Esophagus muscularis mucosa (tissue), 3 donors: ENCODE results near the gene TMEFF2.

ENCODE experiments used
- CTCF ChIP-seq, 3 experiments: fragments of 200-600 bp in 2 of 3; fragments of 450-650 bp in 1 of 3; sonication (generic) in 2 of 3; IDR thresholded peaks; one replicate each; pipeline ENCODE4 v1.5.1; 2017 to 2019; ENCODE audit warnings: antibody characterized with exemption in 3 of 3, mild to moderate bottlenecking in 2 of 3, moderate library complexity in 1 of 3
- POLR2A ChIP-seq: fragments of 450-650 bp; IDR thresholded peaks from one replicate; pipeline ENCODE4 v1.6.1; 2017; ENCODE audit warnings: antibody characterized with exemption, moderate library complexity, mild to moderate bottlenecking, low read depth
- POLR2AphosphoS5 ChIP-seq, 2 donors: sonication (generic); formaldehyde crosslinking; IDR thresholded peaks; one replicate each; pipeline ENCODE4 v1.6.1; 2017; ENCODE audit warnings: antibody characterized with exemption in 2 of 2

- TF ChIP-seq CTCF (IDR thresholded peaks at IDR 0.05) (no peak), POLR2AphosphoS5 (IDR thresholded peaks at IDR 0.05) (no peak), POLR2A (no peak)
Observed at GRCh38 chr2:191926671-191927070, 268.1 kb downstream of the TMEFF2 start.
